Loucy (cell line): Measurements from ENCODE around the gene FAM3C.

Experiments used
- H2AFZ ChIP-seq: fragments of 200-600 bp; sonication (generic); 2 replicates; pipeline ENCODE4 v1.6.0; 2016; ENCODE audit warnings: antibody characterized with exemption, mild to moderate bottlenecking, low read length, moderate library complexity
- H3F3A ChIP-seq: fragments of 200-600 bp; 2 replicates; pipeline ENCODE4 v1.6.0; 2016; ENCODE audit warnings: antibody characterized with exemption, low read depth, mild to moderate bottlenecking
- H3K27me3 ChIP-seq: fragments of 200-600 bp; sonication (generic); 2 replicates; pipeline ENCODE4 v1.6.1; 2014; ENCODE audit warnings: low read length, mild to moderate bottlenecking; ENCODE audit not compliant: insufficient read depth, poor library complexity, severe bottlenecking
- H3K36me3 ChIP-seq: fragments of 200-600 bp; sonication (generic); 2 replicates; pipeline ENCODE4 v1.6.1; 2016; ENCODE audit warnings: low read length; ENCODE audit not compliant: insufficient read depth
- H3K4me1 ChIP-seq: fragments of 200-600 bp; sonication (generic); 2 replicates; pipeline ENCODE4 v1.5.1; 2014; ENCODE audit warnings: low read length, mild to moderate bottlenecking; ENCODE audit not compliant: insufficient read depth, poor library complexity, severe bottlenecking
- H3K4me2 ChIP-seq: fragments of 200-600 bp; sonication (generic); 2 replicates; pipeline ENCODE4 v1.6.0; 2014; ENCODE audit warnings: antibody characterized with exemption, low read length, low read depth, mild to moderate bottlenecking; ENCODE audit not compliant: poor library complexity, severe bottlenecking
- H3K4me3 ChIP-seq: fragments of 200-600 bp; sonication (generic); 2 replicates; pipeline ENCODE4 v1.5.1; 2014; ENCODE audit warnings: low read length, mild to moderate bottlenecking, mixed read lengths; ENCODE audit not compliant: poor library complexity, severe bottlenecking
- H3K79me2 ChIP-seq: fragments of 200-600 bp; sonication (generic); 2 replicates; pipeline ENCODE4 v1.6.1; 2014; ENCODE audit warnings: low read length; ENCODE audit not compliant: insufficient read depth
- H3K9ac ChIP-seq: fragments of 200-600 bp; sonication (generic); 2 replicates; pipeline ENCODE4 v1.6.0; 2014; ENCODE audit warnings: mild to moderate bottlenecking, low read depth, low read length, moderate library complexity; ENCODE audit not compliant: poor library complexity, severe bottlenecking
- H3K9me2 ChIP-seq: fragments of 200-600 bp; sonication (generic); replicated peaks from 2 replicates; pipeline ENCODE4 v1.6.1; 2016; ENCODE audit warnings: low read depth, low read length, mixed read lengths
- H3K9me3 ChIP-seq: fragments of 200-600 bp; sonication (generic); 2 replicates; pipeline ENCODE4 v1.6.1; 2014; ENCODE audit warnings: mild to moderate bottlenecking, antibody characterized with exemption, low read length, low read depth; ENCODE audit not compliant: insufficient read depth
- H4K20me1 ChIP-seq: fragments of 200-600 bp; sonication (generic); 2 replicates; pipeline ENCODE4 v1.6.0; 2014; ENCODE audit warnings: antibody characterized with exemption, low read length, mild to moderate bottlenecking; ENCODE audit not compliant: insufficient read depth, poor library complexity, severe bottlenecking
- CTCF ChIP-seq: fragments of 200-600 bp; sonication (generic); conservative IDR thresholded peaks from 2 replicates; pipeline ENCODE4 v1.5.1; 2014; ENCODE audit warnings: mild to moderate bottlenecking, antibody characterized with exemption, low read length
- EZH2phosphoT487 ChIP-seq: fragments of 200-600 bp; IDR thresholded peaks from 2 replicates; pipeline ENCODE4 v1.6.1; 2018; ENCODE audit warnings: antibody characterized with exemption, mild to moderate bottlenecking, moderate library complexity, borderline replicate concordance

The FAM3C gene

DNA sequence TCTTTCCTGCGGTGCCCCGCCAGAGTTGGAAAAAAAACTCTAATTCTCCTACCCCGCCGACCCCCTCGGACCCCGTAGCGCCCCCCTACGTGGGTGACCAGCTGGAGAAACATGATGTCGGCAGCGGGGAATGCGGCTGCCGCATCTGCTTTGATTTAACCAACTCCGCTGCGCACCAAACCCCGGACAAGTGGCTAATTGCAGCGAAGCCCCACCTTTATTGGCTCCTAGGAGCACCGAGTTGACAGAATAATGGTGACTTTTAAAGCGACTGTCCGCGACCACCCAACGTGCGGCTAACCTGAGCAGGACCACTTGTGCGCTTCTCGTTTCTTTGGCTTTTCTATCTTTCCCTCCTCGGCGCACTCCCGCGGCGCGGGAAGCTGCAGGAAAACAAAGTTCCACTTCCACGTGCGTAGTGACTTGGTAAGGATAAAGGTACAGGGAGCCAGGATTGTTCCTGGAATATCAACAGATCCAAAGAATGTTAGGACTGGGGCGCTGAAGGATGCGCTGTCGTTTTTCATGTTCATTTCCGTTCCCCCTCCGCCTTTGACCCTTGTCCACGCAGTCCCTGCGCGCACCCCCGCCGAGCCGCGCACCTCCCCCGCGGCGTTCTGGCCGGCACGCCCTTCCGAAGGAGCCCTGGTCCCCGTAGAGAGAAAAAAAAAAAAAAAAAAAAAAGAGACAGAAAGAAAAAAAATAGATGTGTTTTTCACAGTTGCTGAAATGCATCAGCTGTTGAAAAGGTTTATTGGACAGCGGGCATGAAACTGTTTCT is 65.9 kb downstream of the FAM3C start:
- no peak for TF ChIP-seq CTCF
- no peak for TF ChIP-seq EZH2phosphoT487
- H3K4me2 ChIP-seq: no peak overlapping the region
- no peaks in the 10 kb centered on the region for H3K27me3 ChIP-seq
- H3K4me3 ChIP-seq: no peak overlapping the region
- no peaks in the 10 kb centered on the region for H3K79me2 ChIP-seq
- no peak overlapping the region for H2AFZ ChIP-seq
- H3K9me2 ChIP-seq: no peaks in the 10 kb centered on the region
- no peaks in the 10 kb centered on the region for H3F3A ChIP-seq
- no peaks in the 10 kb centered on the region for H3K4me1 ChIP-seq
- no peak overlapping the region for H3K9ac ChIP-seq
- H4K20me1 ChIP-seq: no peaks in the 10 kb centered on the region
- no peaks in the 10 kb centered on the region for H3K9me3 ChIP-seq
- H3K36me3 ChIP-seq: no peaks in the 10 kb centered on the region

- H2AFZ ChIP-seq: no peak overlapping the region
- no peaks in the 10 kb centered on the region for H3K4me1 ChIP-seq
- no peaks in the 10 kb centered on the region for H3K9me3 ChIP-seq
- no peaks in the 10 kb centered on the region for H3K27me3 ChIP-seq
- H3K9ac ChIP-seq: no peak overlapping the region
- H4K20me1 ChIP-seq: no peaks in the 10 kb centered on the region
- no peaks in the 10 kb centered on the region for H3K79me2 ChIP-seq
- H3K9me2 ChIP-seq: no peaks in the 10 kb centered on the region
- no peak overlapping the region for H3K4me3 ChIP-seq
- H3F3A ChIP-seq: no peaks in the 10 kb centered on the region
- no peaks in the 10 kb centered on the region for H3K36me3 ChIP-seq
- no peak overlapping the region for H3K4me2 ChIP-seq
- TF ChIP-seq CTCF (no peak), EZH2phosphoT487 (no peak)
Measured at GRCh38 chr7:121329191-121330052, 66.7 kb downstream of the FAM3C start.

- Histone ChIP-seq H3K4me1 (no peaks in the 10 kb centered on the region), H3K9ac (no peak within 1 kb of the TSS), H3K4me3 (no peak within 1 kb of the TSS), H3K4me2 (no peak within 1 kb of the TSS), H3K79me2 (no peaks in the 10 kb centered on the region), H3K27me3 (no peaks in the 10 kb centered on the region), H3K36me3 (no peaks in the 10 kb centered on the region), H2AFZ (no peak within 1 kb of the TSS), H3F3A (no peaks in the 10 kb centered on the region), H3K9me2 (no peaks in the 10 kb centered on the region), H3K9me3 (no peaks in the 10 kb centered on the region), H4K20me1 (no peaks in the 10 kb centered on the region)
- TF ChIP-seq CTCF (no peak), EZH2phosphoT487 (no peak)
Measured at GRCh38 chr7:121328508-121329190, 67.5 kb downstream of the FAM3C start, which contains the start of gene WNT16. TSS of gene WNT16 (plus strand) at chr7:121329000. CDS start at chr7:121329293, 293 bp downstream.
